Ectodermal cell (in vitro differentiated cells): ENCODE data around the gene PRIM2.
"Not testable (repeated sequence)": the region's sequence is repeated elsewhere in the genome, so short reads cannot be mapped to it uniquely, and the experiment has no call there.

Experiments used
- H3K27ac ChIP-seq: 2 replicates; pipeline ENCODE4 v1.7.0; 2013; ENCODE audit warnings: mild to moderate bottlenecking, low read depth, low read length; ENCODE audit not compliant: insufficient read depth, poor library complexity, severe bottlenecking
- H3K27me3 ChIP-seq: 2 replicates; pipeline ENCODE4 v1.7.0; 2013; ENCODE audit warnings: mild to moderate bottlenecking, low read length; ENCODE audit not compliant: insufficient read depth, control insufficient read depth, poor library complexity, severe bottlenecking
- H3K36me3 ChIP-seq: one replicate; pipeline ENCODE4 v1.7.0; 2013; ENCODE audit warnings: low read length; ENCODE audit not compliant: control insufficient read depth, insufficient read depth
- H3K4me1 ChIP-seq: one replicate; pipeline ENCODE4 v1.7.0; 2013; ENCODE audit warnings: low read length; ENCODE audit not compliant: control insufficient read depth, insufficient read depth
- H3K4me3 ChIP-seq: 2 replicates; pipeline ENCODE4 v1.7.0; 2013; ENCODE audit warnings: low read depth, low read length, control low read depth; ENCODE audit not compliant: insufficient read depth
- H3K9me3 ChIP-seq: 2 replicates; pipeline ENCODE4 v1.7.0; 2013; ENCODE audit warnings: mild to moderate bottlenecking, low read length, moderate library complexity; ENCODE audit not compliant: control insufficient read depth
- WGBS, 2 experiments: methylation state at CpG; one replicate each; pipeline ENCODE4 v1.1.7; 2013; ENCODE audit warnings: missing lambda C conversion rate in 2 of 2; 5-methylcytosine and 5-hydroxymethylcytosine counted together

The PRIM2 gene

GRCh38 chr6:57306273-57306672 lies 11.2 kb upstream of the PRIM2 start:
- Histone ChIP-seq H3K27ac (no peak overlapping the region), H3K27me3 (no peaks in the 10 kb centered on the region), H3K4me3 (no peak overlapping the region), H3K4me1 (no peaks in the 10 kb centered on the region), H3K36me3 (no peaks in the 10 kb centered on the region), H3K9me3 (no peaks in the 10 kb centered on the region)
- WGBS, 2 experiments: 75 to 91% methylated on average over 3 to 5 of the region's 5 CpGs

- no peaks in the 10 kb centered on the region for H3K9me3 ChIP-seq
- H3K4me3 ChIP-seq: no peak overlapping the region
- H3K27ac ChIP-seq: no peak overlapping the region
- 100% methylated on average over 1 of the region's 1 CpG; no CpG with 5 or more reads in 1 of the 2 experiments for WGBS, 2 experiments
- H3K27me3 ChIP-seq: no peaks in the 10 kb centered on the region
- no peaks in the 10 kb centered on the region for H3K4me1 ChIP-seq
- H3K36me3 ChIP-seq: no peaks in the 10 kb centered on the region
Measured at GRCh38 chr6:57307850-57308249, 9.6 kb upstream of the PRIM2 start.

- H3K27me3 ChIP-seq, H3K36me3 ChIP-seq, H3K27ac ChIP-seq, H3K9me3 ChIP-seq, H3K4me1 ChIP-seq, H3K4me3 ChIP-seq: not testable (repeated sequence)
- WGBS, 2 experiments: no CpG with 5 or more reads among the region's 3 CpGs
Measured at GRCh38 chr6:57308755-57309154, 8.7 kb upstream of the PRIM2 start.

GRCh38 chr6:57310095-57310816 lies 7.2 kb upstream of the PRIM2 start:
- not testable (repeated sequence) for H3K27ac ChIP-seq, H3K27me3 ChIP-seq, H3K4me3 ChIP-seq, H3K4me1 ChIP-seq, H3K36me3 ChIP-seq, H3K9me3 ChIP-seq
- 95 to 96% methylated on average over 21 of the region's 21 CpGs for WGBS, 2 experiments

- Histone ChIP-seq H3K36me3 (no peaks in the 10 kb centered on the region), H3K4me1 (no peaks in the 10 kb centered on the region), H3K27ac (no peak overlapping the region), H3K27me3 (no peaks in the 10 kb centered on the region), H3K4me3 (no peak overlapping the region), H3K9me3 (no peaks in the 10 kb centered on the region)
- 94 to 95% methylated on average over 24 of the region's 24 CpGs for WGBS, 2 experiments
Measured at GRCh38 chr6:57310817-57311157, 6.6 kb upstream of the PRIM2 start.

GRCh38 chr6:57311300-57312003 lies 6.0 kb upstream of the PRIM2 start:
- not testable (repeated sequence) for H3K36me3 ChIP-seq, H3K27me3 ChIP-seq, H3K4me3 ChIP-seq, H3K27ac ChIP-seq, H3K9me3 ChIP-seq, H3K4me1 ChIP-seq
- 91 to 94% methylated on average over 38 to 40 of the region's 44 CpGs for WGBS, 2 experiments

GRCh38 chr6:57312004-57312345 lies 5.5 kb upstream of the PRIM2 start:
- Histone ChIP-seq H3K4me3 (no peak overlapping the region), H3K4me1 (no peaks in the 10 kb centered on the region), H3K27me3 (no peaks in the 10 kb centered on the region), H3K27ac (no peak overlapping the region), H3K9me3 (no peaks in the 10 kb centered on the region), H3K36me3 (no peaks in the 10 kb centered on the region)
- WGBS, 2 experiments: 95 to 96% methylated on average over 1 to 2 of the region's 3 CpGs

- no peak overlapping the region for H3K4me3 ChIP-seq
- peaks cover 1% of the 10 kb centered on the region for H3K4me1 ChIP-seq
- no peaks in the 10 kb centered on the region for H3K27me3 ChIP-seq
- H3K27ac ChIP-seq: no peak overlapping the region
- no peaks in the 10 kb centered on the region for H3K9me3 ChIP-seq
- H3K36me3 ChIP-seq: no peaks in the 10 kb centered on the region
Measured at GRCh38 chr6:57313009-57313408, 4.4 kb upstream of the PRIM2 start.

- Histone ChIP-seq H3K4me3 (no peak overlapping the region), H3K27ac (no peak overlapping the region), H3K27me3 (no peaks in the 10 kb centered on the region), H3K4me1 (peaks cover 6% of the 10 kb centered on the region), H3K36me3 (no peaks in the 10 kb centered on the region), H3K9me3 (no peaks in the 10 kb centered on the region)
- WGBS, 2 experiments: 90 to 91% methylated on average over 12 of the region's 12 CpGs
Measured at GRCh38 chr6:57313711-57314471, 3.5 kb upstream of the PRIM2 start.

GRCh38 chr6:57315111-57315510 lies 2.3 kb upstream of the PRIM2 start:
- Histone ChIP-seq H3K4me1 (peaks cover 6% of the 10 kb centered on the region), H3K9me3 (no peaks in the 10 kb centered on the region), H3K27ac (no peak overlapping the region), H3K4me3 (no peak overlapping the region), H3K36me3 (no peaks in the 10 kb centered on the region), H3K27me3 (no peaks in the 10 kb centered on the region)
- 91 to 93% methylated on average over 1 of the region's 1 CpG for WGBS, 2 experiments
